HepG2 (cell line): ENCODE data around the gene TIMELESS. TPM values are rescaled to one million over a fixed set of nuclear protein-coding genes. Genes with fewer than 3 reads are reported as not detected.

Source experiments
- ATAC-seq: fragments of 200-7000 bp; cut with Tn5 transposase; 3 replicates; pipeline ENCODE4 v1.9.1; 2020; ENCODE audit warnings: mild to moderate bottlenecking, moderate library complexity
- BruUV-seq: library from RNA; stranded (reverse); fragments of 400-500 nt; replicated peaks from 2 replicates; lab custom pipeline; 2021; lab: Mats Ljungman, UMichigan
- CTCF ChIA-PET: fragments of 300-600 bp; formaldehyde crosslinking; extraction: SDS; loops from one replicate; lab custom pipeline; 2021; ENCODE audit warnings: low total read pairs, inconsistent platforms, low intra/inter-chr PET ratio; lab: Yijun Ruan, JAX
- POLR2A ChIA-PET: fragments of 350-600 bp; sonication (Branson Sonifier 250); formaldehyde crosslinking; loops from one replicate; lab custom pipeline; 2020; ENCODE audit warnings: antibody characterized with exemption, inconsistent platforms; lab: Yijun Ruan, JAX
- DNase-seq: peaks from one replicate; pipeline ENCODE4 v3.0.0-alpha.2; 2015; ENCODE audit warnings: low spot score
- FAIRE-seq: peaks from 3 replicates; lab custom pipeline; 2011; peaks lifted over from hg19 to GRCh38; lab: Jason Lieb, UNC
- H2AFZ ChIP-seq: one replicate; pipeline ENCODE4 v1.6.1; 2011; ENCODE audit warnings: low read length, inconsistent platforms
- H3K27ac ChIP-seq: fragments of 300-600 bp; 3 replicates; pipeline ENCODE4 v1.8.0; 2011; ENCODE audit warnings: mixed run types, mild to moderate bottlenecking, mixed read lengths, low read length, inconsistent platforms; ENCODE audit not compliant: insufficient read depth; ENCODE audit errors: extremely low read length
- H3K27me3 ChIP-seq, 2 experiments: fragments of 200-600 bp in 1 of 2; 2 replicates in 1 of 2; 3 replicates in 1 of 2; pipeline versions ENCODE4 v1.6.0 to v1.8.0; 2011; ENCODE audit warnings: low read length in 2 of 2, mild to moderate bottlenecking in 2 of 2, moderate library complexity in 2 of 2, inconsistent platforms in 1 of 2; ENCODE audit not compliant: insufficient read depth in 2 of 2, control insufficient read depth in 1 of 2
- H3K36me3 ChIP-seq, 2 experiments: fragments of 200-600 bp in 1 of 2; replicated peaks in 1 of 2; 2 replicates in 1 of 2; 3 replicates in 1 of 2; pipeline versions ENCODE4 v1.5.1 to v1.8.0; 2011; ENCODE audit warnings: low read length in 2 of 2, inconsistent platforms in 1 of 2; ENCODE audit not compliant: insufficient read depth in 2 of 2, control insufficient read depth in 1 of 2
- H3K4me1 ChIP-seq: 2 replicates; pipeline ENCODE4 v1.5.1; 2012; ENCODE audit warnings: low read length, inconsistent platforms; ENCODE audit not compliant: insufficient read depth
- H3K4me2 ChIP-seq: 2 replicates; pipeline ENCODE4 v1.6.0; 2011; ENCODE audit warnings: low read depth, low read length, inconsistent platforms
- H3K4me3 ChIP-seq, 3 experiments: fragments of 200-600 bp in 1 of 3; sonication (generic), shearing (Covaris generic) in 1 of 3; replicated peaks in 1 of 3; 2 replicates each; pipeline ENCODE4 v1.5.1; 2011 to 2016; ENCODE audit warnings: low read length in 3 of 3, inconsistent platforms in 2 of 3, low read depth in 2 of 3, mild to moderate bottlenecking in 2 of 3, control low read depth in 1 of 3, mixed read lengths in 1 of 3; ENCODE audit not compliant: insufficient read depth in 1 of 3
- H3K79me2 ChIP-seq: one replicate; pipeline ENCODE4 v1.6.1; 2011; ENCODE audit warnings: low read length, inconsistent platforms; ENCODE audit not compliant: insufficient read depth
- H3K9ac ChIP-seq: 2 replicates; pipeline ENCODE4 v1.6.0; 2011; ENCODE audit warnings: mild to moderate bottlenecking, low read depth, low read length, inconsistent platforms; ENCODE audit not compliant: insufficient read depth
- H3K9me3 ChIP-seq: 2 replicates; pipeline ENCODE4 v1.5.1; 2012; ENCODE audit warnings: mild to moderate bottlenecking, low read length
- H4K20me1 ChIP-seq: 2 replicates; pipeline ENCODE4 v1.6.0; 2011; ENCODE audit warnings: inconsistent platforms, mild to moderate bottlenecking, low read length, moderate library complexity; ENCODE audit not compliant: insufficient read depth
- AKNA ChIP-seq: sonication (generic); formaldehyde crosslinking; IDR thresholded peaks from 2 replicates; pipeline ENCODE4 v1.4.0; 2020; ENCODE audit warnings: missing genetic modification reagents, borderline replicate concordance
- ZNF18 ChIP-seq: sonication (generic); formaldehyde crosslinking; IDR thresholded peaks from 2 replicates; pipeline ENCODE4 v1.8.0; 2022; ENCODE audit warnings: mild to moderate bottlenecking, missing genetic modification reagents; ENCODE audit not compliant: insufficient replicate concordance
- ZNF513 ChIP-seq: sonication (generic); formaldehyde crosslinking; conservative IDR thresholded peaks from 2 replicates; pipeline ENCODE4 v1.5.0; 2020; ENCODE audit warnings: missing genetic modification reagents
- ZNF670 ChIP-seq: sonication (generic); formaldehyde crosslinking; IDR thresholded peaks from 2 replicates; pipeline ENCODE4 v1.8.0; 2022; ENCODE audit warnings: mild to moderate bottlenecking, missing genetic modification reagents, borderline replicate concordance
- WGBS: methylation state at CpG from one replicate; pipeline ENCODE4 v1.1.6; 2017; ENCODE audit warnings: low lambda C conversion rate; 5-methylcytosine and 5-hydroxymethylcytosine counted together
- in situ Hi-C: cut with HindIII; loops from 2 replicates; pipeline ENCODE4 v1.10.0; 2017; ENCODE audit warnings: low pct_unique_long_range_greater_than_20kb; ENCODE audit not compliant: extremely low pct_ligation_motif_present
- intact Hi-C: fragments of 100-400 bp; cut with micrococcal nuclease; formaldehyde crosslinking; loops from one replicate; pipeline ENCODE4 v1.10.0; 2022; ENCODE audit not compliant: unreplicated experiment
- polyA plus RNA-seq, 8 experiments: library from polyadenylated mRNA; depleted of rRNA in 3 of 8; stranded (reverse) in 7 of 8; unstranded in 1 of 8; fragments of >200 nt; fragmentation: Illumina TruSeq in 4 of 8; extraction: Trizol in 4 of 8; gene quantifications; 2 replicates each; pipeline versions ENCODE4 v1.2.1 to v1.2.3, GENCODE V29; 2011 to 2016; ENCODE audit warnings: low read depth in 4 of 8, missing spikeins in 1 of 8, mixed read lengths in 1 of 8; ENCODE audit not compliant: insufficient read depth in 1 of 8
- total RNA-seq, 5 experiments: library from RNA; depleted of rRNA; stranded (reverse); fragments of >200 nt; fragmentation: Illumina TruSeq; extraction: Trizol; gene quantifications; 2 replicates each; pipeline ENCODE4 v1.2.3, GENCODE V29; 2016; ENCODE audit warnings: low read depth in 1 of 5

TIMELESS gene
- total and polyA plus RNA-seq, 2 of the 13 experiments (the other 11 are each of a cell fraction or from before 2014, with no cell fraction given): 4.0 to 20.3 TPM

- H3K27ac ChIP-seq: no peak overlapping the region
- intact Hi-C loops: loop anchor here (1.0 kb wide), 1 partner anchor 11 kb away; no protein-coding TSS in a partner anchor
- ChIA-PET POLR2A (interaction anchor here (1.2 to 2.2 kb wide), 4 partner anchors 13 to 42 kb away, joined by 3 to 15 read pairs (median 6); partner anchors contain the start of genes APOF, PAN2 and STAT2), CTCF (no interaction called here)
- H3K4me1 ChIP-seq: peaks cover 45% of the 10 kb centered on the region
- no peaks in the 10 kb centered on the region for H3K9me3 ChIP-seq
- no peak overlapping the region for H3K4me2 ChIP-seq
- H3K79me2 ChIP-seq: no peaks in the 10 kb centered on the region
- H3K4me3 ChIP-seq: no peak overlapping the region
- BruUV-seq: no TSS peak
- in situ Hi-C loops: no loop called here
- H3K9ac ChIP-seq: no peak overlapping the region
- FAIRE-seq: no peak
- H2AFZ ChIP-seq: no peak overlapping the region
- no peak for ATAC-seq
- H3K27me3 ChIP-seq: no peaks in the 10 kb centered on the region
- no peaks in the 10 kb centered on the region for H3K36me3 ChIP-seq
- DNase-seq: no peak
- H4K20me1 ChIP-seq: no peaks in the 10 kb centered on the region
- 60% methylated on average over 11 of the region's 11 CpGs for WGBS
- TF ChIP-seq ZNF513 (CRISPR knock-in tag): no peak
- TF ChIP-seq ZNF18 (CRISPR knock-in tag): no peak
- TF ChIP-seq ZNF670 (CRISPR knock-in tag): no peak
- no peak for TF ChIP-seq AKNA (CRISPR knock-in tag)
These were observed 73.4 kb downstream of the TIMELESS start for GRCh38 chr12:56375598-56376434.
